ENCODE data around the gene COQ8B. TPM values are rescaled to one million over a fixed set of nuclear protein-coding genes. Genes with fewer than 3 reads are reported as not detected.
A peak's percentile ranks its signal among the peaks of the same experiment; 100 is the strongest.

Gene COQ8B
- total RNA-seq, 1 donor from 2014 or later: 26.0 TPM

GRCh38 chr19:40702337-40703012 lies 14.2 kb downstream of the COQ8B start:
- Histone ChIP-seq H3K79me2 (ENCODE audit: insufficient read depth, low read length) (no peaks in the 10 kb centered on the region), H3K9ac (ENCODE audit: low read length) (no peak overlapping the region), H4K20me1 (ENCODE audit: insufficient read depth, low read length) (no peaks in the 10 kb centered on the region), H3K4me1 (ENCODE audit: insufficient read depth, low read length) (no peaks in the 10 kb centered on the region), H3K27ac (ENCODE audit: low read depth, low read length) (no peak overlapping the region), H3K4me2 (ENCODE audit: low read length) (no peak overlapping the region), H3K27me3 (ENCODE audit: insufficient read depth, low read length) (no peaks in the 10 kb centered on the region), H2AFZ (ENCODE audit: low read depth, low read length) (no peak overlapping the region), H3K9me3 (ENCODE audit: insufficient read depth, low read depth, low read length) (no peaks in the 10 kb centered on the region), H3K36me3 (ENCODE audit: insufficient read depth, low read length) (peaks cover 2% of the 10 kb centered on the region), H3K4me3 (ENCODE audit: insufficient read depth, low read depth, low read length) (no peak overlapping the region)
- DNase-seq (ENCODE audit: low read depth): no peak
- Mint-ChIP-seq H3K9me3 (ENCODE audit: unreplicated experiment) (peaks cover 1% of the 10 kb centered on the region), H3K4me3 (ENCODE audit: unreplicated experiment) (no peak overlapping the region), H3K27ac (ENCODE audit: unreplicated experiment) (no peak overlapping the region), H3K36me3 (ENCODE audit: low read depth, unreplicated experiment) (peaks cover 12% of the 10 kb centered on the region), H3K27me3 (ENCODE audit: low read depth, unreplicated experiment) (no peaks in the 10 kb centered on the region), H3K4me1 (ENCODE audit: low read depth, unreplicated experiment) (peaks cover 7% of the 10 kb centered on the region)
- FAIRE-seq: no peak
- TF ChIP-seq CTCF (IDR thresholded peaks at IDR 0.05; ENCODE audit: insufficient read depth, low read depth, low read length) (peak; percentile 14), EZH2 (IDR thresholded peaks at IDR 0.05; ENCODE audit: insufficient read depth, low read length) (no peak)

GRCh38 chr19:40701758-40702157 lies 14.9 kb downstream of the COQ8B start:
- H3K27me3 Mint-ChIP-seq (ENCODE audit: low read depth, unreplicated experiment): no peaks in the 10 kb centered on the region
- H3K27ac Mint-ChIP-seq (ENCODE audit: unreplicated experiment): no peak overlapping the region

More at GRCh38 chr19:40701758-40702157, 14.9 kb downstream of the COQ8B start:
- DNase-seq (ENCODE audit: low read depth) (no peak), FAIRE-seq (no peak)
- H4K20me1 ChIP-seq (ENCODE audit: insufficient read depth, low read length): no peaks in the 10 kb centered on the region
- no peaks in the 10 kb centered on the region for H3K9me3 ChIP-seq (ENCODE audit: insufficient read depth, low read depth, low read length)
- Mint-ChIP-seq H3K4me3 (ENCODE audit: unreplicated experiment) (no peak overlapping the region), H3K9me3 (ENCODE audit: unreplicated experiment) (peaks cover 1% of the 10 kb centered on the region), H3K36me3 (ENCODE audit: low read depth, unreplicated experiment) (peaks cover 12% of the 10 kb centered on the region), H3K4me1 (ENCODE audit: low read depth, unreplicated experiment) (peaks cover 7% of the 10 kb centered on the region)
- no peaks in the 10 kb centered on the region for H3K79me2 ChIP-seq (ENCODE audit: insufficient read depth, low read length)
- H3K4me2 ChIP-seq (ENCODE audit: low read length): no peak overlapping the region
- H3K4me3 ChIP-seq (ENCODE audit: insufficient read depth, low read depth, low read length): no peak overlapping the region
- peaks cover 2% of the 10 kb centered on the region for H3K36me3 ChIP-seq (ENCODE audit: insufficient read depth, low read length)
- no peak overlapping the region for H2AFZ ChIP-seq (ENCODE audit: low read depth, low read length)
- no peaks in the 10 kb centered on the region for H3K27me3 ChIP-seq (ENCODE audit: insufficient read depth, low read length)
- no peaks in the 10 kb centered on the region for H3K4me1 ChIP-seq (ENCODE audit: insufficient read depth, low read length)
- H3K9ac ChIP-seq (ENCODE audit: low read length): no peak overlapping the region
- TF ChIP-seq EZH2 (IDR thresholded peaks at IDR 0.05; ENCODE audit: insufficient read depth, low read length): no peak
- TF ChIP-seq CTCF (IDR thresholded peaks at IDR 0.05; ENCODE audit: insufficient read depth, low read depth, low read length): no peak
- H3K27ac ChIP-seq (ENCODE audit: low read depth, low read length): no peak overlapping the region

Data from astrocyte (in vitro differentiated cells and primary cell).